ENCODE measurements around the gene EDA. TPM values are rescaled to one million over a fixed set of nuclear protein-coding genes. Genes with fewer than 3 reads are reported as not detected.

Gene EDA
- total RNA-seq, 1 donor from 2014 or later: 3.0 TPM

GRCh38 chrX:70039758-70040157 lies 423.8 kb downstream of the EDA start:
- TF ChIP-seq CTCF (IDR thresholded peaks at IDR 0.05; ENCODE audit: unreplicated experiment): no peak
- Mint-ChIP-seq H3K4me3 (ENCODE audit: low read depth) (no peak overlapping the region), H3K4me1 (ENCODE audit: low read depth) (no peaks in the 10 kb centered on the region), H3K27me3 (no peaks in the 10 kb centered on the region), H3K9me3 (ENCODE audit: low read depth) (peaks cover 5% of the 10 kb centered on the region), H3K36me3 (ENCODE audit: insufficient read depth) (no peaks in the 10 kb centered on the region), H3K27ac (no peak overlapping the region)
- no peak for DNase-seq (ENCODE audit: low spot score, unreplicated experiment)

- no peak for TF ChIP-seq CTCF (IDR thresholded peaks at IDR 0.05; ENCODE audit: unreplicated experiment)
- H3K36me3 Mint-ChIP-seq (ENCODE audit: insufficient read depth): no peaks in the 10 kb centered on the region
- H3K27me3 Mint-ChIP-seq: no peaks in the 10 kb centered on the region
- H3K27ac Mint-ChIP-seq: no peak overlapping the region
- no peak for DNase-seq (ENCODE audit: low spot score, unreplicated experiment)
- no peak overlapping the region for H3K4me3 Mint-ChIP-seq (ENCODE audit: low read depth)
- H3K9me3 Mint-ChIP-seq (ENCODE audit: low read depth): peaks cover 10% of the 10 kb centered on the region
- no peaks in the 10 kb centered on the region for H3K4me1 Mint-ChIP-seq (ENCODE audit: low read depth)
Observed at GRCh38 chrX:70041993-70042392, 426.1 kb downstream of the EDA start.

- no peak overlapping the region for H3K27ac Mint-ChIP-seq
Observed at GRCh38 chrX:70042399-70043371, 426.8 kb downstream of the EDA start.

GRCh38 chrX:70043685-70044084 lies 427.8 kb downstream of the EDA start:
- H3K27ac Mint-ChIP-seq: no peak overlapping the region
- TF ChIP-seq CTCF (IDR thresholded peaks at IDR 0.05; ENCODE audit: unreplicated experiment): no peak
- peaks cover 15% of the 10 kb centered on the region for H3K9me3 Mint-ChIP-seq (ENCODE audit: low read depth)
- no peaks in the 10 kb centered on the region for H3K4me1 Mint-ChIP-seq (ENCODE audit: low read depth)
- H3K36me3 Mint-ChIP-seq (ENCODE audit: insufficient read depth): no peaks in the 10 kb centered on the region
- H3K27me3 Mint-ChIP-seq: no peaks in the 10 kb centered on the region
- H3K4me3 Mint-ChIP-seq (ENCODE audit: low read depth): no peak overlapping the region
- no peak for DNase-seq (ENCODE audit: low spot score, unreplicated experiment)

More at GRCh38 chrX:70042399-70043371, 426.8 kb downstream of the EDA start:
- peaks cover 10% of the 10 kb centered on the region for H3K9me3 Mint-ChIP-seq (ENCODE audit: low read depth)
- no peak for TF ChIP-seq CTCF (IDR thresholded peaks at IDR 0.05; ENCODE audit: unreplicated experiment)
- no peak overlapping the region for H3K4me3 Mint-ChIP-seq (ENCODE audit: low read depth)
- H3K4me1 Mint-ChIP-seq (ENCODE audit: low read depth): no peaks in the 10 kb centered on the region
- no peaks in the 10 kb centered on the region for H3K36me3 Mint-ChIP-seq (ENCODE audit: insufficient read depth)
- DNase-seq (ENCODE audit: low spot score, unreplicated experiment): no peak
- no peaks in the 10 kb centered on the region for H3K27me3 Mint-ChIP-seq

- no peak for TF ChIP-seq CTCF (IDR thresholded peaks at IDR 0.05; ENCODE audit: unreplicated experiment)
- Mint-ChIP-seq H3K36me3 (ENCODE audit: insufficient read depth) (no peaks in the 10 kb centered on the region), H3K4me3 (ENCODE audit: low read depth) (no peak overlapping the region), H3K27ac (no peak overlapping the region), H3K4me1 (ENCODE audit: low read depth) (no peaks in the 10 kb centered on the region), H3K27me3 (no peaks in the 10 kb centered on the region), H3K9me3 (ENCODE audit: low read depth) (peaks cover 15% of the 10 kb centered on the region)
- no peak for DNase-seq (ENCODE audit: low spot score, unreplicated experiment)
Observed at GRCh38 chrX:70044541-70045245, 428.8 kb downstream of the EDA start.
